ENCODE results near the gene ELMO1. TPM values are rescaled to one million over a fixed set of nuclear protein-coding genes. Genes with fewer than 3 reads are reported as not detected.
A peak's percentile ranks its signal among the peaks of the same experiment; 100 is the strongest.

ELMO1 gene
- total and polyA plus RNA-seq, 8 donors = 3.0 to 20.6 (median 6.6) TPM

- intact Hi-C loops (cut with DNase I) = no loop called here
- TF ChIP-seq, protein P1, sequence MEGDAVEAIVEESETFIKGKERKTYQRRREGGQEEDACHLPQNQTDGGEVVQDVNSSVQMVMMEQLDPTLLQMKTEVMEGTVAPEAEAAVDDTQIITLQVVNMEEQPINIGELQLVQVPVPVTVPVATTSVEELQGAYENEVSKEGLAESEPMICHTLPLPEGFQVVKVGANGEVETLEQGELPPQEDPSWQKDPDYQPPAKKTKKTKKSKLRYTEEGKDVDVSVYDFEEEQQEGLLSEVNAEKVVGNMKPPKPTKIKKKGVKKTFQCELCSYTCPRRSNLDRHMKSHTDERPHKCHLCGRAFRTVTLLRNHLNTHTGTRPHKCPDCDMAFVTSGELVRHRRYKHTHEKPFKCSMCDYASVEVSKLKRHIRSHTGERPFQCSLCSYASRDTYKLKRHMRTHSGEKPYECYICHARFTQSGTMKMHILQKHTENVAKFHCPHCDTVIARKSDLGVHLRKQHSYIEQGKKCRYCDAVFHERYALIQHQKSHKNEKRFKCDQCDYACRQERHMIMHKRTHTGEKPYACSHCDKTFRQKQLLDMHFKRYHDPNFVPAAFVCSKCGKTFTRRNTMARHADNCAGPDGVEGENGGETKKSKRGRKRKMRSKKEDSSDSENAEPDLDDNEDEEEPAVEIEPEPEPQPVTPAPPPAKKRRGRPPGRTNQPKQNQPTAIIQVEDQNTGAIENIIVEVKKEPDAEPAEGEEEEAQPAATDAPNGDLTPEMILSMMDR (IDR thresholded peaks at IDR 0.05) = no peak
- no peak overlapping the region for H3K27ac ChIP-seq
- WGBS, 2 donors = 90 to 96% methylated on average over 2 of the region's 2 CpGs
- no peak overlapping the region for H3K4me3 ChIP-seq
- H3K27me3 ChIP-seq = no peaks in the 10 kb centered on the region
- ATAC-seq = no peak
- H3K36me3 ChIP-seq = no peaks in the 10 kb centered on the region
- DNase-seq = no peak
- no peak for FAIRE-seq
- peaks cover 0 to 16% (median 8%) of the 10 kb centered on the region in 3 donors for H3K4me1 ChIP-seq
- no peaks in the 10 kb centered on the region for H3K9me3 ChIP-seq
These were observed 429.7 kb downstream of the ELMO1 start for GRCh38 chr7:37018954-37019353.

DNA sequence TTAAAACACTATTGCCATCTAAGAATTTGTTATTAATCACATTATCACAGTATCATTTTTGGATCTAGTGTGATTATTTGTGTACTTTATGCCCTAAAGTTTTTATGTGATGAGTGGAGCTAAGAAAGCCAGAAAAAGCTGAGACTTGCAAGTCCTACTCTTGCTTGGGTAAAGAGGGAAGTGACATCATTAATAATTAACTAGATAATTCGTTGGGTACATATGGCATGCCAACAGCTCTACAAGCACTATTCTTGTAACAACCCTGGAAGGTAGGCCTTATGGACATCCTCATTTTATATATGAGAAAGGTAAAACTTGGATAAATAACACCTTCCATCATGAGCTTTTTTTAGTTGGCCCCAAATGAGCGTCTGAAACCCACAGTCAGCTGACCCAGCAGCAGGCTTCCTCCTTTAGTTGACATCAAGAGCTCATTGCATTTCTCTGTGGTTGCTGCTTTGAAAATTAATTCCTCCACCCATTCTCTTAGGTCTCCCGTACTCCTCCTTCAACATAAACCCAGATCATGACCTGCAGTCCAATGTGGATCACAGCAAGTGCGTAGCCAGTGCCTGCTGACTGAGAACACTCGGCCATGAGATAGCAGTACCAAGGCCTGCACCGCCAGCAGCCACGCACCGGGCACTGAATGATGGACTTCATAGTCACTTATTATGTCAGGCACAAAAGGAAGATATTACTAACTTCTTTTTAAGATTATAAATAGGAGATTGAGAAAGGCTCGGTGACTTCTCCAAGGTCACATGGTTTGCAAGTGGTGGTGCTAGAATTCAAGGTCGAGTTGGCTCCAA is 432.4 kb downstream of the ELMO1 start:
- TF ChIP-seq, protein P1 (IDR thresholded peaks at IDR 0.05) = no peak
- ATAC-seq (peak; percentile 82 to 95 (median 92)), DNase-seq (no peak), FAIRE-seq (no peak)
- no peaks in the 10 kb centered on the region for H3K27me3 ChIP-seq
- 72 to 74% methylated on average over 10 of the region's 10 CpGs for WGBS, 2 donors
- intact Hi-C loops (cut with DNase I) = no loop called here
- H3K4me1 ChIP-seq = peaks cover 0 to 16% (median 8%) of the 10 kb centered on the region in 3 donors
- H3K36me3 ChIP-seq = no peaks in the 10 kb centered on the region
- no peak overlapping the region for H3K4me3 ChIP-seq
- peak overlapping the region in 1 of 4 donors; percentile 10 for H3K27ac ChIP-seq
- H3K9me3 ChIP-seq = no peaks in the 10 kb centered on the region

DNA sequence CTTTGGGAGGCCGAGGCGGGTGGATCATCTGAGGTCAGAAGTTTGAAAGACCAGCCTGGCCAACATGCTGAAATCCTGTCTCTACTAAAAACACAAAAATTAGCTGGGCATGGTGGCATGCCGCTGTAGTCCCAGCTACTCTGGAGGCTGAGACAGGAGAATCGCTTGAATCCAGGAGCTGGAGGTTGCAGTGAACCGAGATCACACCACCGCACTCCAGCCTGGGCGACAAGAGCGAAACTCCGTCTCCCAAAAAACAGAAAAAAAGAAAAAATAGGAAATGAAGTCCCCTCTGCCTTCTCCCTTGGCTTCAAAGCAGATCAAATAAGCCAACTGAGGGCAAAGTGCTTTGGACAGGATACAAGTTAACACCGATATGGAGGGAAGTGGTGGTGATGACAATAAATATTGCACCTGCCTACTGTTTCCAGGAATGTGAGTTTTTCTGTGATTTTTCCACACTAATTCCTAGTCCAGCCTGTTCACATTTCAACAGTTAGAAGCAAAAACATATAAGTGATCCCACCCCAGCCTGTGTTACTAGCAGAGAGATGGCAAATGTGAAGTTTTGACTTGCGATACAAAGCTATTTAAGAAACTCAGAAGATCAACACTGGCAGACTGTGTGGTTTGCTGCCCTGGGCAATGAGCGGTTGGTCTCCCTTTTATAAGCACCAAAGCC is 433.2 kb downstream of the ELMO1 start:
- intact Hi-C loops (cut with DNase I) = no loop called here
- Histone ChIP-seq H3K4me1 (peaks cover 0 to 16% (median 8%) of the 10 kb centered on the region in 3 donors), H3K27ac (peak overlapping the region in 1 of 4 donors; percentile 10), H3K36me3 (no peaks in the 10 kb centered on the region), H3K27me3 (no peaks in the 10 kb centered on the region), H3K4me3 (no peak overlapping the region), H3K9me3 (no peaks in the 10 kb centered on the region)
- DNase-seq = no peak
- no peak for FAIRE-seq
- ATAC-seq = peak; percentile 14 to 50 (median 43)
- 87 to 90% methylated on average over 12 of the region's 12 CpGs for WGBS, 2 donors
- TF ChIP-seq, protein P1 (IDR thresholded peaks at IDR 0.05) = no peak

DNA sequence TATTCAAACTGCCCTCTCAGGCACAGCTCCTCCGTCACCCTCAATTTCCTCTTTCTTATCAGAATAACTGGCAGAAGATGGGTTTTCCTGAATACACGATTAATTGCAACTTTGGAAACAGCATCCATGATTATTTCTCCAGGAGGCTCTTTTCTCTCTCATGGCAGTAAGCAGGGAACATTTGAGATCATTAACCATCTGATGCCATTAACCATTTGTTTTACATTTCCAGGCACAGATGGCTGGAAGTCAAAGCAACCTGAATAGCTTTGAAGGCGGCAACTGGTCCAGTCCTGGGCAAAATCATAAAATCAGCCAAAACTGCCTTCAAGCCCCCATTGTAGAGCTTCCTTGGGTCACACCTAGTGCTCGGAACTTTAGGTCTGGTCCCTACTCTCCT is 434.9 kb downstream of the ELMO1 start:
- TF ChIP-seq, protein P1 (IDR thresholded peaks at IDR 0.05) = no peak
- WGBS, 2 donors = 72% methylated on average over 4 of the region's 4 CpGs
- Histone ChIP-seq H3K9me3 (no peaks in the 10 kb centered on the region), H3K36me3 (no peaks in the 10 kb centered on the region), H3K4me3 (no peak overlapping the region), H3K27ac (no peak overlapping the region), H3K27me3 (no peaks in the 10 kb centered on the region), H3K4me1 (peaks cover 0 to 16% (median 8%) of the 10 kb centered on the region in 3 donors)
- ATAC-seq (no peak), FAIRE-seq (no peak), DNase-seq (no peak)
- intact Hi-C loops (cut with DNase I) = no loop called here

Measured in pancreas (tissue), 10 donors.